GM12878 (cell line): ENCODE results near the gene EFCAB8. TPM values are rescaled to one million over a fixed set of nuclear protein-coding genes. Genes with fewer than 3 reads are reported as not detected.

Experiments used
- ATAC-seq: fragments of 200-7000 bp; cut with Tn5 transposase; 3 replicates; pipeline ENCODE4 v1.9.1; 2020; ENCODE audit warnings: mild to moderate bottlenecking, moderate library complexity
- BruUV-seq: library from RNA; stranded (reverse); fragments of 400-500 nt; replicated peaks from 2 replicates; lab custom pipeline; 2021; lab: Mats Ljungman, UMichigan
- CTCF ChIA-PET: fragments of 300-600 bp; sonication (Branson Sonifier 250); formaldehyde crosslinking; extraction: SDS; loops from one replicate; lab custom pipeline; 2021; ENCODE audit warnings: inconsistent platforms; lab: Yijun Ruan, JAX
- POLR2A ChIA-PET: fragments of 350-600 bp; formaldehyde crosslinking; extraction: SDS; loops from one replicate; lab custom pipeline; 2021; ENCODE audit warnings: inconsistent platforms; lab: Charles Lee
- RAD21 ChIA-PET: fragments of 300-600 bp; sonication (Branson Sonifier 250); formaldehyde crosslinking; loops from one replicate; lab custom pipeline; 2023; ENCODE audit warnings: antibody characterized with exemption; ENCODE audit not compliant: unreplicated experiment; lab: Charles Lee
- SMC1A ChIA-PET: fragments of 300-600 bp; sonication (Branson Sonifier 250); formaldehyde crosslinking; loops from one replicate; lab custom pipeline; 2023; ENCODE audit not compliant: unreplicated experiment, uncharacterized antibody; lab: Charles Lee
- DNase-seq: peaks from one replicate; pipeline ENCODE4 v3.0.0-alpha.2; 2011; ENCODE audit warnings: low read depth, low spot score
- FAIRE-seq: peaks from 3 replicates; lab custom pipeline; 2011; peaks lifted over from hg19 to GRCh38; lab: Jason Lieb, UNC
- H2AFZ ChIP-seq: 2 replicates; pipeline ENCODE4 v1.6.0; 2011; ENCODE audit warnings: low read depth, low read length, control low read depth; ENCODE audit not compliant: control insufficient read depth
- H3K27ac ChIP-seq: 2 replicates; pipeline ENCODE4 v1.5.1; 2011; ENCODE audit warnings: control low read depth; ENCODE audit not compliant: control insufficient read depth, insufficient read depth
- H3K27me3 ChIP-seq, 2 experiments: replicated peaks in 1 of 2; 2 replicates each; pipeline versions ENCODE4 v1.6.0 to v1.6.1; 2011; ENCODE audit warnings: low read length in 1 of 2; ENCODE audit not compliant: control insufficient read depth in 2 of 2, insufficient read depth in 2 of 2
- H3K36me3 ChIP-seq, 2 experiments: 2 replicates each; pipeline ENCODE4 v1.5.1; 2011; ENCODE audit warnings: low read length in 1 of 2; ENCODE audit not compliant: control insufficient read depth in 2 of 2, insufficient read depth in 2 of 2
- H3K4me1 ChIP-seq: 2 replicates; pipeline ENCODE4 v1.6.1; 2011; ENCODE audit warnings: mild to moderate bottlenecking, low read length, moderate library complexity, mixed read lengths; ENCODE audit not compliant: control insufficient read depth, insufficient read depth
- H3K4me2 ChIP-seq: 2 replicates; pipeline ENCODE4 v1.6.0; 2011; ENCODE audit warnings: control low read depth; ENCODE audit not compliant: control insufficient read depth, insufficient read depth
- H3K4me3 ChIP-seq: fragments of 200-600 bp; sonication (generic); 2 replicates; pipeline ENCODE4 v1.5.1; 2016
- H3K79me2 ChIP-seq: 2 replicates; pipeline ENCODE4 v1.6.0; 2011; ENCODE audit warnings: low read length; ENCODE audit not compliant: control insufficient read depth, insufficient read depth
- H3K9ac ChIP-seq: 2 replicates; pipeline ENCODE4 v1.8.0; 2011; ENCODE audit warnings: low read length, control low read depth, mixed read lengths; ENCODE audit not compliant: control insufficient read depth, insufficient read depth
- H3K9me3 ChIP-seq: replicated peaks from 3 replicates; pipeline ENCODE4 v1.5.1; 2011; ENCODE audit warnings: mild to moderate bottlenecking, low read length; ENCODE audit not compliant: control insufficient read depth, insufficient read depth
- H4K20me1 ChIP-seq: 2 replicates; pipeline ENCODE4 v1.6.0; 2011; ENCODE audit not compliant: control insufficient read depth, insufficient read depth
- ATF3 ChIP-seq: IDR thresholded peaks from 2 replicates; pipeline ENCODE4 v1.6.1; 2011; ENCODE audit warnings: low read depth, mild to moderate bottlenecking, low read length, moderate library complexity, borderline replicate concordance; ENCODE audit errors: extremely low read depth
- BHLHE40 ChIP-seq, 2 experiments: fragments of 450-650 bp in 1 of 2; IDR thresholded peaks; 2 replicates each; pipeline ENCODE4 v1.6.1; 2011 to 2017; ENCODE audit warnings: low read depth in 2 of 2, borderline replicate concordance in 1 of 2, improper control_type of control experiment in 1 of 2, low read length in 1 of 2, mild to moderate bottlenecking in 1 of 2
- CUX1 ChIP-seq: IDR thresholded peaks from 2 replicates; pipeline ENCODE4 v1.6.1; 2012; ENCODE audit warnings: improper control_type of control experiment, low read depth, low read length; ENCODE audit not compliant: insufficient replicate concordance
- DPF2 ChIP-seq: fragments of 450-650 bp; IDR thresholded peaks from 2 replicates; pipeline ENCODE4 v1.6.1; 2017; ENCODE audit warnings: mild to moderate bottlenecking
- LARP7 ChIP-seq: fragments of 450-650 bp; IDR thresholded peaks from 2 replicates; pipeline ENCODE4 v1.6.1; 2017; ENCODE audit warnings: mild to moderate bottlenecking
- MAX ChIP-seq: IDR thresholded peaks from 2 replicates; pipeline ENCODE4 v1.6.1; 2012; ENCODE audit warnings: low read depth, low read length, improper control_type of control experiment
- MTA2 ChIP-seq: fragments of 450-650 bp; IDR thresholded peaks from 2 replicates; pipeline ENCODE4 v1.6.1; 2016; ENCODE audit warnings: low read depth, mild to moderate bottlenecking, moderate library complexity
- NBN ChIP-seq: fragments of 450-650 bp; IDR thresholded peaks from 2 replicates; pipeline ENCODE4 v1.6.1; 2016
- NRF1 ChIP-seq: conservative IDR thresholded peaks from 2 replicates; pipeline ENCODE4 v1.6.1; 2011; ENCODE audit warnings: mild to moderate bottlenecking, low read depth, low read length, improper control_type of control experiment
- RELA ChIP-seq: fragments of 450-650 bp; IDR thresholded peaks from 2 replicates; pipeline ENCODE4 v1.8.0; 2014; ENCODE audit warnings: borderline replicate concordance; ENCODE audit not compliant: partially characterized antibody
- SIN3A ChIP-seq: IDR thresholded peaks from 2 replicates; pipeline ENCODE4 v1.6.1; 2012; ENCODE audit warnings: low read depth, low read length, improper control_type of control experiment
- SMAD5 ChIP-seq: IDR thresholded peaks from 2 replicates; pipeline ENCODE4 v1.6.1; 2016; ENCODE audit warnings: antibody characterized with exemption, low read depth
- TAF1 ChIP-seq: IDR thresholded peaks from 2 replicates; pipeline ENCODE4 v1.6.1; 2011; ENCODE audit warnings: mild to moderate bottlenecking, low read depth, low read length, borderline replicate concordance
- ZNF207 ChIP-seq: fragments of 450-650 bp; IDR thresholded peaks from 2 replicates; pipeline ENCODE4 v1.6.1; 2014; ENCODE audit warnings: antibody characterized with exemption, mild to moderate bottlenecking, borderline replicate concordance
- ZNF217 ChIP-seq: fragments of 450-650 bp; IDR thresholded peaks from 2 replicates; pipeline ENCODE4 v1.6.1; 2017; ENCODE audit warnings: antibody characterized with exemption, mild to moderate bottlenecking
- WGBS: methylation state at CpG from one replicate; pipeline ENCODE4 v1.1.6; 2016; ENCODE audit warnings: low lambda C conversion rate; ENCODE audit not compliant: insufficient replicate concordance, insufficient coverage; ENCODE audit errors: missing lambda C conversion rate; 5-methylcytosine and 5-hydroxymethylcytosine counted together
- in situ Hi-C: fragments of 300-500 bp; cut with MboI; formaldehyde crosslinking; loops from 9 replicates; pipeline ENCODE4 v1.14.3; 2018; ENCODE audit warnings: mixed read lengths
- intact Hi-C: fragments of 100-400 bp; cut with micrococcal nuclease; formaldehyde crosslinking; loops from one replicate; pipeline ENCODE4 v1.14.2; 2022; ENCODE audit not compliant: unreplicated experiment
- polyA plus RNA-seq, 11 experiments: library from polyadenylated mRNA; depleted of rRNA in 4 of 11; unstranded in 6 of 11; stranded (reverse) in 5 of 11; fragments of >200 nt; fragmentation: Nextera tagmentation in 4 of 11; fragmentation: Illumina TruSeq in 1 of 11; extraction: Ambion mirVana in 4 of 11; extraction: Trizol in 1 of 11; gene quantifications; 1 replicate in 1 of 11; 2 replicates in 10 of 11; pipeline versions ENCODE4 v1.2.1 to v1.2.3, GENCODE V29; 2011 to 2016; ENCODE audit warnings: inconsistent platforms in 2 of 11, missing spikeins in 2 of 11, low read depth in 1 of 11
- total RNA-seq, 4 experiments: library from RNA; depleted of rRNA in 3 of 4; stranded (reverse); fragments of >200 nt in 3 of 4; fragmentation: Illumina TruSeq in 1 of 4; extraction: Trizol in 1 of 4; gene quantifications; 2 replicates each; pipeline versions ENCODE4 v1.2.1 to v1.2.3, GENCODE V29; 2013 to 2021

Gene EFCAB8
- total and polyA plus RNA-seq, 10 of the 15 experiments (the other 5 are each of a cell fraction or from before 2014, with no cell fraction given) = 0.04 to 0.18 (median 0.06) TPM; not detected in 4

GRCh38 chr20:32924781-32925180, 66.1 kb downstream of the EFCAB8 start (continued):
- TF ChIP-seq MAX = no peak
- no peak for TF ChIP-seq ZNF217
- TF ChIP-seq MTA2 = no peak
- TF ChIP-seq DPF2 = no peak

- H3K9ac ChIP-seq = no peak overlapping the region
- FAIRE-seq (no peak), DNase-seq (no peak), ATAC-seq (no peak)
- H3K4me1 ChIP-seq = no peaks in the 10 kb centered on the region
- H3K27me3 ChIP-seq = peaks cover 0 to 2% of the 10 kb centered on the region in 2 experiments; a peak in 3 of 4 replicates
- in situ Hi-C loops = no loop called here
- BruUV-seq = no TSS peak
- ChIA-PET CTCF (no interaction called here), SMC1A (no interaction called here), POLR2A (no interaction called here), RAD21 (no interaction called here)
- intact Hi-C loops = no loop called here
- no peak overlapping the region for H2AFZ ChIP-seq
- no peak overlapping the region for H3K4me3 ChIP-seq
- H3K4me2 ChIP-seq = no peak overlapping the region
- H3K9me3 ChIP-seq = no peaks in the 10 kb centered on the region
- H4K20me1 ChIP-seq = no peaks in the 10 kb centered on the region
- H3K36me3 ChIP-seq = no peaks in the 10 kb centered on the region
- no peak overlapping the region for H3K27ac ChIP-seq
- no peaks in the 10 kb centered on the region for H3K79me2 ChIP-seq
- 67% methylated on average over 17 of the region's 17 CpGs for WGBS
- TF ChIP-seq CUX1 (no peak), SMAD5 (no peak), LARP7 (no peak), BHLHE40 (IDR thresholded peaks at IDR 0.05; ENCODE audit: borderline replicate concordance in 1 of 2, low read depth in 2 of 2, low read length in 1 of 2) (no peak), NRF1 (no peak), TAF1 (no peak), ATF3 (no peak), SIN3A (no peak), RELA (no peak), NBN (no peak), ZNF207 (no peak)
These were observed 66.9 kb downstream of the EFCAB8 start for GRCh38 chr20:32925481-32926196.
